ENCODE measurements around the gene CNPY4.

CNPY4 gene

GRCh38 chr7:100115026-100115425, 4.4 kb upstream of the CNPY4 start:
- no peak for TF ChIP-seq CTCF (IDR thresholded peaks at IDR 0.05; ENCODE audit: insufficient read depth, low read length, poor library complexity, severe bottlenecking)
- Histone ChIP-seq H3K27me3 (replicated peaks; ENCODE audit: control insufficient read depth, insufficient read depth, low read length) (no peaks in the 10 kb centered on the region), H3K36me3 (ENCODE audit: control insufficient read depth, insufficient read depth, low read length) (peaks cover 13% of the 10 kb centered on the region), H3K4me3 (replicated peaks; ENCODE audit: low read depth, low read length) (no peak overlapping the region)
- no peak for DNase-seq (ENCODE audit: extremely low read depth, insufficient read length)

- Histone ChIP-seq H3K27me3 (replicated peaks; ENCODE audit: control insufficient read depth, insufficient read depth, low read length) (no peaks in the 10 kb centered on the region), H3K4me3 (replicated peaks; ENCODE audit: low read depth, low read length) (peak overlapping the region; percentile 92), H3K36me3 (ENCODE audit: control insufficient read depth, insufficient read depth, low read length) (peaks cover 3% of the 10 kb centered on the region)
- no peak for TF ChIP-seq CTCF (IDR thresholded peaks at IDR 0.05; ENCODE audit: insufficient read depth, low read length, poor library complexity, severe bottlenecking)
- no peak for DNase-seq (ENCODE audit: extremely low read depth, insufficient read length)
These were observed 904 bp upstream of the CNPY4 start for GRCh38 chr7:100118388-100119071.

GRCh38 chr7:100119970-100120732, 717 bp downstream of the CNPY4 start:
- TF ChIP-seq CTCF (IDR thresholded peaks at IDR 0.05; ENCODE audit: insufficient read depth, low read length, poor library complexity, severe bottlenecking), result no peak
- Histone ChIP-seq H3K4me3 (replicated peaks; ENCODE audit: low read depth, low read length) (peak overlapping the region; percentile 92), H3K27me3 (replicated peaks; ENCODE audit: control insufficient read depth, insufficient read depth, low read length) (no peaks in the 10 kb centered on the region), H3K36me3 (ENCODE audit: control insufficient read depth, insufficient read depth, low read length) (no peaks in the 10 kb centered on the region; the same call in 1 of the 2 replicates)
- no peak for DNase-seq (ENCODE audit: extremely low read depth, insufficient read length)

GRCh38 chr7:100120733-100121036, 1.3 kb downstream of the CNPY4 start:
- Histone ChIP-seq H3K4me3 (replicated peaks; ENCODE audit: low read depth, low read length) (no peak overlapping the region; the same call in 1 of the 2 replicates), H3K36me3 (ENCODE audit: control insufficient read depth, insufficient read depth, low read length) (no peaks in the 10 kb centered on the region; the same call in 1 of the 2 replicates), H3K27me3 (replicated peaks; ENCODE audit: control insufficient read depth, insufficient read depth, low read length) (no peaks in the 10 kb centered on the region)
- DNase-seq (ENCODE audit: extremely low read depth, insufficient read length), result no peak
- TF ChIP-seq CTCF (IDR thresholded peaks at IDR 0.05; ENCODE audit: insufficient read depth, low read length, poor library complexity, severe bottlenecking), result no peak

GRCh38 chr7:100122067-100122466, 2.6 kb downstream of the CNPY4 start:
- no peak for TF ChIP-seq CTCF (IDR thresholded peaks at IDR 0.05; ENCODE audit: insufficient read depth, low read length, poor library complexity, severe bottlenecking)
- H3K27me3 ChIP-seq (replicated peaks; ENCODE audit: control insufficient read depth, insufficient read depth, low read length), result no peaks in the 10 kb centered on the region
- H3K36me3 ChIP-seq (ENCODE audit: control insufficient read depth, insufficient read depth, low read length), result no peaks in the 10 kb centered on the region; the same call in 1 of the 2 replicates
- no peak for DNase-seq (ENCODE audit: extremely low read depth, insufficient read length)
- no peak overlapping the region for H3K4me3 ChIP-seq (replicated peaks; ENCODE audit: low read depth, low read length)
